ENCODE results near the gene ZFHX3. TPM values are rescaled to one million over a fixed set of nuclear protein-coding genes. Genes with fewer than 3 reads are reported as not detected.
A peak's percentile ranks its signal among the peaks of the same experiment; 100 is the strongest.

ZFHX3 gene
- total and polyA plus RNA-seq, 10 of the 15 experiments (the other 5 are each of a cell fraction or from before 2014, with no cell fraction given): 0.68 to 8.6 (median 2.0) TPM

- no peak for TF ChIP-seq NR2F1 (conservative IDR thresholded peaks at IDR 0.05)
- no peak for TF ChIP-seq ATF7 (IDR thresholded peaks at IDR 0.05; ENCODE audit: low read depth)
- no peak for TF ChIP-seq FOS (IDR thresholded peaks at IDR 0.05; ENCODE audit: borderline replicate concordance, extremely low read depth, insufficient read length)
- TF ChIP-seq SRF (IDR thresholded peaks at IDR 0.05; ENCODE audit: low read depth in 2 of 2, low read length in 2 of 2): no peak
- TF ChIP-seq BHLHE40 (IDR thresholded peaks at IDR 0.05; ENCODE audit: borderline replicate concordance in 1 of 2, low read depth in 2 of 2, low read length in 1 of 2): peak in 1 of 2 experiments; percentile 76; a peak in 2 of 4 replicates
- no peak for TF ChIP-seq RELB (IDR thresholded peaks at IDR 0.05; ENCODE audit: low read depth)
- no peak for TF ChIP-seq USF2 (IDR thresholded peaks at IDR 0.05; ENCODE audit: borderline replicate concordance, low read depth, low read length)
- no peak for TF ChIP-seq CBX3 (IDR thresholded peaks at IDR 0.05; ENCODE audit: borderline replicate concordance, low read depth)
- TF ChIP-seq EGR1 (IDR thresholded peaks at IDR 0.05; ENCODE audit: borderline replicate concordance in 1 of 2, low read depth in 2 of 2, low read length in 2 of 2): no peak
- peak; percentile 51; the same call in 1 of the 2 replicates for TF ChIP-seq BACH1 (IDR thresholded peaks at IDR 0.05; ENCODE audit: borderline replicate concordance)
- no peak for TF ChIP-seq NFIC (IDR thresholded peaks at IDR 0.05; ENCODE audit: low read depth, low read length)
- no peak for TF ChIP-seq RB1 (IDR thresholded peaks at IDR 0.05; ENCODE audit: borderline replicate concordance)
- TF ChIP-seq CREB1 (IDR thresholded peaks at IDR 0.05; ENCODE audit: low read depth): no peak
- TF ChIP-seq BCL3 (IDR thresholded peaks at IDR 0.05; ENCODE audit: borderline replicate concordance, insufficient read depth, low read depth, low read length, poor library complexity, severe bottlenecking): no peak
- TF ChIP-seq NRF1 (conservative IDR thresholded peaks at IDR 0.05; ENCODE audit: low read depth, low read length): no peak
- TF ChIP-seq CHD4 (IDR thresholded peaks at IDR 0.05): no peak
- no peak for TF ChIP-seq RCOR1 (conservative IDR thresholded peaks at IDR 0.05; ENCODE audit: low read depth, low read length)
- no peak for TF ChIP-seq PML (IDR thresholded peaks at IDR 0.05; ENCODE audit: low read length)
- TF ChIP-seq ZNF24 (IDR thresholded peaks at IDR 0.05): no peak
- no peak for TF ChIP-seq SPI1 (IDR thresholded peaks at IDR 0.05; ENCODE audit: borderline replicate concordance, insufficient read depth, low read depth, low read length)
- no peak for TF ChIP-seq CUX1 (IDR thresholded peaks at IDR 0.05; ENCODE audit: insufficient replicate concordance, low read depth, low read length)
These were observed 260.2 kb downstream of the ZFHX3 start (continued) for GRCh38 chr16:72787514-72788268.
